NCI-H2107 treated with DMSO at 0.1 percent for 48 hours (cell line): ENCODE data around the gene IRF5.
"Not testable (repeated sequence)": the region's sequence is repeated elsewhere in the genome, so short reads cannot be mapped to it uniquely, and the experiment has no call there.

Source experiments
- DNase-seq: peaks from one replicate; lab custom pipeline; 2025; ENCODE audit not compliant: unreplicated experiment; lab: John Stamatoyannopoulos, UW

IRF5 gene

GRCh38 chr7:128955981-128956380 lies 18.3 kb downstream of the IRF5 start:
- no peak for DNase-seq

GRCh38 chr7:128959296-128959695 lies 21.6 kb downstream of the IRF5 start:
- no peak for DNase-seq

DNA sequence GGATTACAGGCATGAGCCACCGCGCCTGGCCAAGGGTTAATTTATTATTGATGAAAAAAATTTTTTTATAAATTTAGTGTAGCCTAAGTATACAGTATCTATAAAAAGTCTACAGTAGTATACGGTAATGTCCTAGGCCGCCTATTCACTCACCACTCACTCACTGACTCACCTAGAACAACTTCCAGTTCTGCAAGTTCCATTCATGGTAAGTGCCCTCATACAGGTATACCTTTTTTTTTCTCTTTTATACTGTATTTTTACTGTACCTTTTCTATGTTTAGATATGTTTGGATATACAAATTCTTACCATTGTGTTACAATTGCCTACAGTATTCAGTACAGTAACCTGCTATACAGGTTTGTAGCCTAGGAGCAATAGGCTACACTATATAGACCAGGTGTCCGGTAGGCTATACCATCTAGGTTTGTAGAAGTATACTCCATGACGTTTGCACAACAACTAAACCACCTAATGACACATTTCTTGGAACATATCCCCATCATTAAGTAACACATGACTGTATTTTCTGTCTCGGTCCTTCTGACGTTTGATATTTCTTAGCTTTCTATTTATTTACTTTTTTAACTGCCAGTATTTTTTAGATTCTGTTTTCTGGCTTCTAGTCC lies 23.4 kb downstream of the IRF5 start:
- no peak for DNase-seq

DNA sequence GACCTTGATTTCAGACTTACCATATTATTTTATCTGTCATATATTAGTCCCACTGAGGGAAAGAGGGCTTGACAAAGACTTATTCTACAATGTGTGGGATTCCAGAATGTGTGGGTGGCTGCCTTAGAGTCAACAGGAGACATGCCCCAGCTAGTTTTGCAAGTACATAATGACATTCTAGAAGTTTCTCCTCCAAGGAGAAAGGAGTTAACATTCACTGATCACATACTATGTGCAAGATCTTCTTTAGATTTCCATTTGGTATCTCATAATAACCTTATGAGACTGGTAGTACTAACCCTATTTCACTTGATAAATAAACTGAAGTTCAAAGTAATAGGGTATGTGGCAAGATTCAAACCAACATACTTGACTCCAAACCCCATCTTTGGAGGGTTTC lies 25.2 kb downstream of the IRF5 start:
- no peak for DNase-seq

- no peak for DNase-seq
Observed at GRCh38 chr7:128963327-128963757, 25.6 kb downstream of the IRF5 start.

DNA sequence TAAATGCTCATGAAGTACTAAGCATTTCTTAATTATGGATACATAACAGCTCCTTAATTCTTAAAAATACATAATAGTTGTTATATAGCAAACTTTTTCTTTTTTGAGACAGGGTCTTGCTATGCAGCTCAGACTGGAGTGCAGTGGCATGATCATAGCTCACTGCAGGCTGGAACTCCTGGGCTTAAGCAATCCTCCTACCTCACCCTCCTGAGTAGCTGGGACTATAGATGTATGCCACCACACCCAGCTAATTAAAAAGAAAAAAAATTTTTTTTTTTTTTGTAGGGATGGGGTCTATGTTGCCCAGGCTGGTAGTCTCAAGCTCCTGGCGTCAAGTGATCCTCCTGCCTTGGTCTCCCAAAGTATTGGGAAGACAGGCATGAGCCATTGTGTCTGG lies 30.9 kb downstream of the IRF5 start:
- DNase-seq, result no peak

DNA sequence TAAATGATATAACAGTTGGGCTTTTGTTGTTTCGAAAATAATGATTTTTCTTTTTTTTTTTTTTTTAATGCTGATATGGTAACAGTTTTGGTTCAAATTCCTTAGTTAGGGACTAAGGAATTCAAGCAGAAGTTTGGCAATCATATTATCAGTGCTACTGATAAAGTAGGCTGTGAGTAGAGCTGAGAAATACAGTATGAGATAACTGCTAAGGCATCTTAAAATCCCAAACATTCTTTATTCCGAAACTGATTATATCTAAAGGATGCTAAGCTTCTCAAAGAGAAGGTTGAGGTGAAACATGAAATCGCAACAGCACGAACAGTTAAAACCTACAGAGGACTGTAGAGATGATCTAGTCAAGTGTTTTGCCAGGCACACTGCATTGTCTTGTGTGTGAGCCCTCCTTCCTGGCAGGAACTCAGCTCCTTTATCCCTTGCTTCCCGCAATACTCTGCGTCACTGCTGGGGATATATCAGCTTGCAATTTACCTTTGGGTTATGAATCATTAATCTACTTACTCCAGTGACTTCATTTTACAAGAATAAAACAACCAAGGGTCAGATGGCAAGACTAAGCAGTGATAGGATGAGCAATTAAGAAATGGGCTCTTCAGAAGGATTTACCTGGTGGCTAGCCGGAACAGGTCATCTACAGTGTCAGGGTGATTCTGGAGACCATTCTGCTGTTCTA lies 36.7 kb downstream of the IRF5 start:
- no peak for DNase-seq

- no peak for DNase-seq
Observed at GRCh38 chr7:128982105-128982504, 44.4 kb downstream of the IRF5 start.

DNA sequence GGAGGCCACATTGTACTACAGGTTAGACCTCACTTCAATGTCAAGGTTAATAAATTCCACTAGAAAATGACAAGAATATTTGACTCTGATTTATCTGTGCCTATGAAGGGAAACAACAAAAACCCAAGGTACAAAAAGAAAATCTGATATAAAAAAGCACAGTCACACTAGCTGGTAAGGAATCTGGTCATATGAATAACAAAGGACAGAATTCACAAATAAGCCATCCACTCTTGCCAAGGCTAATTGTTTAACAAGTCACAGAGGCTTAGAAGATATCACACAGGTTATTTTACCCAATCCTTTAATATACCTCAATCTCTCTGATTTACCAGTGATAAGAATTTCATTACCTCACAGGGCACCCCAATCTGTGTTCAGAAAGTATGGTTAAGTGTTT lies 47.9 kb downstream of the IRF5 start:
- DNase-seq, result no peak

GRCh38 chr7:128986609-128987008 lies 48.9 kb downstream of the IRF5 start:
- DNase-seq, result no peak

GRCh38 chr7:128988372-128988771 lies 50.6 kb downstream of the IRF5 start:
- no peak for DNase-seq

GRCh38 chr7:128989961-128990360 lies 52.2 kb downstream of the IRF5 start:
- no peak for DNase-seq

- no peak for DNase-seq
Observed at GRCh38 chr7:128993419-128993818, 55.7 kb downstream of the IRF5 start.

DNA sequence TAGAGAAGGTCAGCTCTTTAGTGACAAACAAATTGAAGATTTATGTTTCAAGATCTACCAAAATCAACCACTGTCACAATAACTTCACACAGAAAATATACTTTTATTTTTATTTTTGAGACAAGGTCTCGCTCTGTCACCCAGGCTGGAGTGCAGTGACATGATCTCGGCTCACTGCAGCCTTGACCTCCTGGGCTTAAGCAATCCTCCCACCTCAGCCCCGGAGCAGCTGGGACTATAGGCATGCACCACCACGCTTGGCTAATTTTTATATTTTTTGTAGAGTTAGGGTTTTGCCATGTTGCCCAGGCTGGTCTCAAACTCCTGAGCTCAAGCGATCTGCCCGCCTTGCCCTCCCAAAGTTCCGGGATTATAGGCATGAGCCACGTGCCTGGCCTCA lies 56.8 kb downstream of the IRF5 start:
- DNase-seq, result not testable (repeated sequence)

DNA sequence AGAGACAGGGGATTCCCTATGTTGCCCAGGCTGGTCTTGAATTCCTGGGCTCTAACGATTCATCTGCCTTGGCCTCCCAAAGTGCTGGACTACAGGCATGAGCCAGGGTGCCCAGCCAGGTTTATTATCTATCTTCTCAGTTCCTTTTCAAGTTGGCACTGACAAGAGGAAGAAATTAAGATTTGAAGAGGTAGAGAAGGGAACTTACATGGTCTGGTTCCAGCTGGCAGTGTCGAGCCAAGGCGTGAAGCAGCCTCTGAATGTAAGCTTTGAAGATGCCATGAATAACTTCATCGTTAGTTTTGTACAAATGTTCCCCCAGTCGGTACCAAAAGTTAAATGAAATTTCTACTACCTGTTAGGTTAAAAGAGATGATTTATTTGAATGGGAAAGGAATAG lies 59.5 kb downstream of the IRF5 start:
- no peak for DNase-seq
